PC-3 (cell line): ENCODE data around the gene SMIM44. TPM values are rescaled to one million over a fixed set of nuclear protein-coding genes. Genes with fewer than 3 reads are reported as not detected.

Experiments used
- ATAC-seq: fragments of 200-7000 bp; cut with Tn5 transposase; 2 replicates; pipeline ENCODE4 v1.9.1; 2020; ENCODE audit warnings: mild to moderate bottlenecking, moderate library complexity
- BruUV-seq: library from RNA; stranded (reverse); fragments of 400-500 nt; replicated peaks from 2 replicates; lab custom pipeline; 2021; lab: Mats Ljungman, UMichigan
- CTCF ChIA-PET: fragments of 300-600 bp; sonication (Branson Sonifier 250); formaldehyde crosslinking; loops from one replicate; lab custom pipeline; 2022; ENCODE audit warnings: antibody characterized with exemption; lab: Charles Lee
- POLR2A ChIA-PET: fragments of 300-600 bp; sonication (Branson Sonifier 250); formaldehyde crosslinking; loops from one replicate; lab custom pipeline; 2022; ENCODE audit warnings: antibody characterized with exemption; ENCODE audit not compliant: unreplicated experiment; lab: Charles Lee
- DNase-seq: peaks from one replicate; pipeline ENCODE4 v3.0.0-alpha.2; 2015
- H2AFZ ChIP-seq: fragments of 300-600 bp; sonication (generic); 2 replicates; pipeline ENCODE4 v1.6.0; 2016; ENCODE audit warnings: antibody characterized with exemption, low read length
- H3F3A ChIP-seq: fragments of 300-600 bp; sonication (generic); one replicate; pipeline ENCODE4 v1.6.0; 2017; ENCODE audit warnings: antibody characterized with exemption, low read length, control low read depth, mild to moderate bottlenecking; ENCODE audit not compliant: unreplicated experiment
- H3K27ac ChIP-seq: fragments of 300-600 bp; sonication (generic); 2 replicates; pipeline ENCODE4 v1.5.1; 2016; ENCODE audit warnings: mild to moderate bottlenecking, low read length
- H3K27me3 ChIP-seq: fragments of 300-600 bp; sonication (generic); 2 replicates; pipeline ENCODE4 v1.6.1; 2016; ENCODE audit warnings: low read length, mixed read lengths
- H3K36me3 ChIP-seq: fragments of 300-600 bp; sonication (generic); 2 replicates; pipeline ENCODE4 v1.6.1; 2016; ENCODE audit warnings: low read depth, mixed run types, low read length, mixed read lengths
- H3K4me1 ChIP-seq: fragments of 300-600 bp; sonication (generic); 2 replicates; pipeline ENCODE4 v1.5.1; 2016; ENCODE audit warnings: low read length; ENCODE audit not compliant: insufficient read depth
- H3K4me2 ChIP-seq: fragments of 300-600 bp; sonication (generic); 2 replicates; pipeline ENCODE4 v1.6.0; 2016; ENCODE audit warnings: low read length
- H3K4me3 ChIP-seq: fragments of 300-600 bp; sonication (generic); 2 replicates; pipeline ENCODE4 v1.5.1; 2016; ENCODE audit warnings: mild to moderate bottlenecking, low read length, mixed read lengths
- H3K79me2 ChIP-seq: fragments of 300-600 bp; sonication (generic); 2 replicates; pipeline ENCODE4 v1.6.1; 2017; ENCODE audit warnings: low read length, mixed read lengths
- H3K9ac ChIP-seq: fragments of 300-600 bp; sonication (generic); 2 replicates; pipeline ENCODE4 v1.6.0; 2016; ENCODE audit warnings: mild to moderate bottlenecking, low read length
- H3K9me2 ChIP-seq: fragments of 300-600 bp; sonication (generic); replicated peaks from 2 replicates; pipeline ENCODE4 v1.6.1; 2016; ENCODE audit warnings: mixed run types, low read length, mixed read lengths
- H3K9me3 ChIP-seq: fragments of 300-600 bp; sonication (generic); 2 replicates; pipeline ENCODE4 v1.6.1; 2016; ENCODE audit warnings: low read length, mixed read lengths
- H4K20me1 ChIP-seq: fragments of 300-600 bp; sonication (generic); 2 replicates; pipeline ENCODE4 v1.6.1; 2016; ENCODE audit warnings: low read length, mixed read lengths
- CTCF ChIP-seq: fragments of 300-600 bp; sonication (generic); conservative IDR thresholded peaks from 2 replicates; pipeline ENCODE4 v1.5.1; 2017; ENCODE audit warnings: antibody characterized with exemption, low read depth, mild to moderate bottlenecking, low read length
- EZH2 ChIP-seq: fragments of 300-600 bp; sonication (generic); IDR thresholded peaks from one replicate; pipeline ENCODE4 v1.6.1; 2017; ENCODE audit warnings: antibody characterized with exemption, mild to moderate bottlenecking, low read length; ENCODE audit not compliant: unreplicated experiment
- EZH2phosphoT487 ChIP-seq: fragments of 300-600 bp; sonication (generic); IDR thresholded peaks from 2 replicates; pipeline ENCODE4 v1.6.1; 2018; ENCODE audit warnings: mild to moderate bottlenecking, antibody characterized with exemption, low read length, borderline replicate concordance
- intact Hi-C: fragments of 100-400 bp; cut with micrococcal nuclease; formaldehyde crosslinking; loops from 2 replicates; pipeline ENCODE4 v1.9.0; 2023
- total RNA-seq: library from RNA; depleted of rRNA; stranded (reverse); fragments of >200 nt; gene quantifications from 2 replicates; pipeline ENCODE4 v1.2.3, GENCODE V29; 2014

Gene SMIM44
- total RNA-seq, 1 experiment from 2014 or later, result not detected

GRCh38 chr19:3444695-3445234, 38.5 kb downstream of the SMIM44 start:
- Histone ChIP-seq H3K36me3 (no peaks in the 10 kb centered on the region; the same call in 1 of the 2 replicates), H3K4me1 (no peaks in the 10 kb centered on the region), H3K27me3 (no peaks in the 10 kb centered on the region), H3K9me3 (no peaks in the 10 kb centered on the region), H3K4me2 (no peak overlapping the region), H2AFZ (no peak overlapping the region), H4K20me1 (no peaks in the 10 kb centered on the region), H3K27ac (no peak overlapping the region), H3K4me3 (no peak overlapping the region), H3K79me2 (no peaks in the 10 kb centered on the region), H3K9me2 (no peaks in the 10 kb centered on the region), H3K9ac (no peak overlapping the region), H3F3A (no peaks in the 10 kb centered on the region)
- intact Hi-C loops, result no loop called here
- ChIA-PET CTCF (no interaction called here), POLR2A (no interaction called here)
- no TSS peak for BruUV-seq
- DNase-seq (no peak), ATAC-seq (no peak)
- no peak for TF ChIP-seq EZH2
- no peak for TF ChIP-seq CTCF
- TF ChIP-seq EZH2phosphoT487, result no peak

- no TSS peak for BruUV-seq
- no peaks in the 10 kb centered on the region for H3K9me2 ChIP-seq
- H2AFZ ChIP-seq, result no peak overlapping the region
- no peak overlapping the region for H3K9ac ChIP-seq
- no peaks in the 10 kb centered on the region for H3K9me3 ChIP-seq
- ChIA-PET CTCF (no interaction called here), POLR2A (no interaction called here)
- ATAC-seq, result no peak
- H3K79me2 ChIP-seq, result no peaks in the 10 kb centered on the region
- no peak for DNase-seq
- no peaks in the 10 kb centered on the region for H4K20me1 ChIP-seq
- no peaks in the 10 kb centered on the region; the same call in 1 of the 2 replicates for H3K36me3 ChIP-seq
- intact Hi-C loops, result no loop called here
- H3K4me1 ChIP-seq, result no peaks in the 10 kb centered on the region
- H3K4me3 ChIP-seq, result no peak overlapping the region
- H3K27me3 ChIP-seq, result no peaks in the 10 kb centered on the region
- H3F3A ChIP-seq, result no peaks in the 10 kb centered on the region
- no peak overlapping the region for H3K27ac ChIP-seq
- no peak for TF ChIP-seq CTCF
- TF ChIP-seq EZH2, result no peak
- TF ChIP-seq EZH2phosphoT487, result no peak
- no peak overlapping the region for H3K4me2 ChIP-seq
Observed at GRCh38 chr19:3443840-3444694, 39.2 kb downstream of the SMIM44 start.
